ENCODE data around the gene HSF2BP.
"Not testable (repeated sequence)": the region's sequence is repeated elsewhere in the genome, so short reads cannot be mapped to it uniquely, and the experiment has no call there.

The HSF2BP gene

DNA sequence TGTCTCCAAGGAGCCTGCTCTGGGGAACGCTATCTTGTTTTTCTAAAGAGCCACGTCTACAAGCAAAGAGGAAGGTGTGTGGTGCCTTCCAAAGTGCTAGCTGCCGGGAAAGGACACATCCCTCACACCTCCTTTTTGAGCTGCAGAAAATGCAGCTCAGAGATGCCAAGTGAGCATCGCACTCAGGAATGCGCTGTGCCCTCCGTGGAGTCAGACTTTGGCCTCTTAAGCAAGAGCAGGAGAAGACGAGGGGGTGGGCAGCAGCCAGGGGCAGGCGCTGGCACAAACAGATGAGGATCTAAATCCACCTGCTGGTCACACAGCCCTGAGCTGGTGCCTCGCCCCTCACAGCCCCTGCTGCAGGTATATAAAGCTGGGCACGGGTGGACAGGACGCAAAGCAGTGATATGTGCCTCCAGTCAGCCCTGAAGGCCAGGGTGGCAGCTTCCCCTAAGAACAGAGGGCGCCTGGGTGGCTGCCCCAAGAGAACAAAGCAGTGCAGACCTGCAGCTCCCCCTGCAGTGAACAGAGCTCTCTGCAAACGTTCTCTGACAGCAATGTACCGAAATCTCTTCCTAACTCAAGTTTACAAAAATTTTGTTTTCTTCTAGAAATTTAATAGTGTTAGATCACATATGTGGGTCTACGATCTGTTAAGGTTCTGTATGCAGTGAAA is 156.1 kb downstream of the HSF2BP start:
- not testable (repeated sequence) for H3K9ac ChIP-seq (ENCODE audit: low read depth, low read length); H3K36me3 ChIP-seq (ENCODE audit: insufficient read depth, low read length); H3K9me3 ChIP-seq (ENCODE audit: control insufficient read depth, insufficient read depth, low read length); H3K4me1 ChIP-seq (ENCODE audit: insufficient read depth, low read length)

DNA sequence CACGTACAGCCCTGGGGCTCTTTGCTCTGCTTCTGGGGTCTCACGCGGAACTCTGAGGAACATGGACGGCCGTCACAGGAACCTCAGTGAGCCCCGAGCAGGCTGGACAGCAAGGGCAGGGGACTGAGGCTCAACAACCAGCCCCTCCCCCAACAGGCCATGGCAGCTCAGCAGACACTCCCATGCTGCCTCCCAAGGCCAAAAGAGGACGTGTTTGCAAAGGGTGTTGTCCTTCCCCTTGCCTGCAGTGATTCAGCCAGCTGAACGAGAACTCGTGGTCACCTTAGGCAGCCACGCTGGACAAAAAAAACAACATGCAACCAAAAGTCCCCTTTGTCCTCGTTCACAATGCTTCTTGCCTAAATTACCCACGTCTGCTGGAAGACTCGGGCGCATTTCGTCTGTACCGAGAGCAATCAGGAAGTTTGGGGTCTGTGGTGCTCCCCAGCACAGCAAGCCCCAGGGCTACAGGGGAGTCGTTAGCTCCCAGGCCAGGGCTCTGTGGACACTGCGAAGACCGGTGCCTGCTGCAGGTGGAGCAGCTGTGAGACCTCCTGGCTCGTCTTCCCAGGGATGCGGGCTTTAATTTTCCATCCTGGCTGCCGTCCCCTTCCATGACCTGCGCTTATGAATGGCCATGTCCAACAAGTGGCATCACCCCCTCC is 156.7 kb downstream of the HSF2BP start:
- not testable (repeated sequence) for H3K4me1 ChIP-seq (ENCODE audit: insufficient read depth, low read length); H3K9ac ChIP-seq (ENCODE audit: low read depth, low read length)

DNA sequence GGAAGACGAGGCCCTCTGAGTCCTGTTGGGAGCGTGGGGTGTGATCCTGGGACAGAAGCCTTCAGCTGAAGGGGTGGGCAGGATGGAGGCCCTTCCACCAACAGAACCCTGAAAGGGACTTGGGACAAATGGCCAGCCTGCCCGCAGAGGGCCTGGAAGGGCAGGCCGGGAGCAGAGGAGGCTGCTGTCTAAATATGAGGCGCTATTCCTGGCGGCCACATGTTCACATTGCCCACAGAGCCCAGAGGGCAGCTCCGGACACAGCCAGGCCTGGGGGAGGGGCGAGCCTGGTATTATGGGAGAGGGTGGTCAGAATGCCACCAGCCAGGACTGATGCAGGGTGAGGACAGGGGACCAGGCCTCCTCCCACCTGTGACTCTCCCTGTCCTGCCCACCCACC is 160.4 kb downstream of the HSF2BP start:
- not testable (repeated sequence) for H3K9ac ChIP-seq (ENCODE audit: low read depth, low read length)

More for the DNA sequence above, 156.7 kb downstream of the HSF2BP start:
- not testable (repeated sequence) for H3K9me3 ChIP-seq (ENCODE audit: control insufficient read depth, insufficient read depth, low read length); H3K36me3 ChIP-seq (ENCODE audit: insufficient read depth, low read length)

DNA sequence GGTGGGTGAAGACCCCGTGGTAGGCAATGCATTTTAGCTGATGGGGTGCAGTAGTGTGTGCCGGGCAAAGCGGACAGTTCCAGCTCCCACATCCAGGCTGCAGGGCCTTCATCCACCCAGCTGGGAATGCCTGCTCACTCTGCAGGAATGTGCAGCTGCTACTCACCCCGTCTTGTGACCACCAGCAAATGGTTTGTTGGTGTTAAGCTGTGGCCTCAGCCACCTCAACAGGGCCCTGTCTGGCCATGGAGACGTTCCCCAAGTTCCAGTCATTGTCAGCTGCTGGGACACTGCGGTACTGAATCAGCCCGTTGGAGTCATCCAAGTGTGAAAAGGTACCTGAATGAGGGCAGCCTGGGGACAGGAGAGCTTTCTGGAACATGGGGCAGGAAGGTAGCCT is 161.2 kb downstream of the HSF2BP start:
- H3K4me1 ChIP-seq (ENCODE audit: insufficient read depth, low read length); H3K36me3 ChIP-seq (ENCODE audit: insufficient read depth, low read length); H3K9ac ChIP-seq (ENCODE audit: low read depth, low read length); H3K9me3 ChIP-seq (ENCODE audit: control insufficient read depth, insufficient read depth, low read length): not testable (repeated sequence)

More for the DNA sequence above, 160.4 kb downstream of the HSF2BP start:
- H3K4me1 ChIP-seq (ENCODE audit: insufficient read depth, low read length); H3K36me3 ChIP-seq (ENCODE audit: insufficient read depth, low read length); H3K9me3 ChIP-seq (ENCODE audit: control insufficient read depth, insufficient read depth, low read length): not testable (repeated sequence)

DNA sequence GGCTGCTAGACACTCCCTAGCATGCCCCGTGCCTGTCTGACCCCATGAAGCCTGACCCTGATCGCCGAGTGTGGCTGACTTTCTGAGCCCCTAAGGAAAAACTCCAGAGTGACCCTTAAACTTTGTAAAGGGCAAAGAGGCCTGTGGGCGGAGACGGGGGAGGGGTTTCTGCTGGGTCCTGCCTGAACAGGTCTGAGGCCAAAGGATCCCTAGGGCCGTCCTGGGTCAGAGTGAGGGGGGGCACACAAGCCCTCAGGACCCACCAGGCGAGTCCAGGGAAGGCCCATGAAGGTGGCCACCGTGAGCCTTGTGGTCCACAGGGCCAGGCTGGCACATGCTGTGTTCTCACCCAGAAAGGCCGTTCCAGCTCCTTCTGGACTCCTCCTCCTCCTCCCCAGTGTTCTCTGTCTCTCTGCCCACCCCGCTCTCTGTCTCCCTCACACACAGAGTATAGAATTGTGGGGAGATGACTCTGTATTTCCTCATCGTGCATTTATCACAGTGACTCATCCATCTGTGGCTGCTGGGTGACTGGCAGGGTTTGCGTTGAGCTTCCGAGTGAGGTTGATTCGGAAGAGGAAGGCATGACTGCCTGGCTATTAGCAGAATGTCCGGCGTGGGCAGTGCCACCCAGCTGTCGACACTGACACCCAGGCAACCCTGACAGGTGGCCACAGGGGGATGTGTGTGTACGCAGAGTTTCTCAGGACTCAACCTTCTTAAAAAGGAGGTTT is 164.8 kb downstream of the HSF2BP start:
- not testable (repeated sequence) for H3K4me1 ChIP-seq (ENCODE audit: insufficient read depth, low read length); H3K36me3 ChIP-seq (ENCODE audit: insufficient read depth, low read length); H3K9me3 ChIP-seq (ENCODE audit: control insufficient read depth, insufficient read depth, low read length); H3K9ac ChIP-seq (ENCODE audit: low read depth, low read length)

DNA sequence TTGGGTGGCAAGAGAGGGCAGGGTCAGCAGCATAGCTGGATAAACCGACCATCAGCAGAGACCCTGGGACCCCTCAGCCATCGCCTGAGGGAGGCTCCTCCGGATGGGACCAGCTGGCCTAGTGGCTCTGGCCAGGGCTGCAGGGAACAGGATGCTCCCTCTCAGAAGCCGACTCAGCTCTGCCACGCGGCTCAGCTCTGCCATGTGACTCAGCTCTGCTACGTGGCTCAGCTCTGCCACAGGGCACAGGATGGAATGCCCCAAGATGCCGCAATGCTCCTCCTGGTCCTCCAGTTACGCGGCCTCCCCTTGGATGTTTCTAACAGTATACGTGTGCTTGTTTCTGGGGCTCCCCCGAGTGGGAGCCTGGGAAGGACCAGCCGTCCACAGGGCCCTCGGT is 165.8 kb downstream of the HSF2BP start:
- not testable (repeated sequence) for H3K9ac ChIP-seq (ENCODE audit: low read depth, low read length); H3K36me3 ChIP-seq (ENCODE audit: insufficient read depth, low read length); H3K4me1 ChIP-seq (ENCODE audit: insufficient read depth, low read length); H3K9me3 ChIP-seq (ENCODE audit: control insufficient read depth, insufficient read depth, low read length)

DNA sequence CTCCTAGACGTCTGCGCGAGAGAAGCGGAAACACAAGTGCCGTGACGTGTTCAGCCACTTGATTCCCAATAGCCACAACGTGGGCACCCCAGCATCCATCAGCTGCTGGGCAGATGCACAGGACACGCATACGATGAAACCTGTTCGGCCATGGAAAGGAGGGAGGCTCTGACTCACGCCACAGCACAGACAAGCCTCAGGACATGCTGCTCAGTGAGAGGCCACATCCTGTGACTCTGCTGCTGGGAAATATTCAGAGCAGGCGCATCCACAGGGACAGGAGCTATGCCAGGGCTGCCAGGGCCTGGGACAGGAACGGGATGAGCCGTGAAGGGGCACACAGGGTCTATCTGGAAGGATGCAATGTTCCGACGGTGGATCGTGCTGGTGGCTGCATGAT is 171.1 kb downstream of the HSF2BP start:
- H3K9ac ChIP-seq (ENCODE audit: low read depth, low read length); H3K4me1 ChIP-seq (ENCODE audit: insufficient read depth, low read length); H3K9me3 ChIP-seq (ENCODE audit: control insufficient read depth, insufficient read depth, low read length); H3K36me3 ChIP-seq (ENCODE audit: insufficient read depth, low read length): not testable (repeated sequence)

DNA sequence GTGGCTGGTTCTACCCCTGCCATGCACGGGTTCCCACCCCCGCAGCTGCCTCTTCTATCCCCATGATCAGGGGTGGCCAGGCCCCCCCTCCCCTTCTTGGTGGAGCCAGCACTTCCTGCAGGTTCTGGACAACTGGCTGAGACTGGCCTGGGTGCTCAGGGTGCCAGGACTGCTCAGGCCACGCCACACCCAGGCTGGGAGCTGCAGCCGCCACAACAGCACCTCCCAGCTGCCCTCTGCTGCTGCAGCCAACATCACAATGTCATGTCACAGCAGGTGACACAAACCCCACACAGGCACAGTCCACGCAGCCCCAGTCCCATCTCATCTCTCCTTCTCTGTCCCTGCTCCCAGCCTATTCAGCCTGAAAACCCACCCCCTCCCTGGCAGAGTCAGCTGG is 173.2 kb downstream of the HSF2BP start:
- not testable (repeated sequence) for H3K4me1 ChIP-seq (ENCODE audit: insufficient read depth, low read length); H3K9ac ChIP-seq (ENCODE audit: low read depth, low read length); H3K9me3 ChIP-seq (ENCODE audit: control insufficient read depth, insufficient read depth, low read length); H3K36me3 ChIP-seq (ENCODE audit: insufficient read depth, low read length)

DNA sequence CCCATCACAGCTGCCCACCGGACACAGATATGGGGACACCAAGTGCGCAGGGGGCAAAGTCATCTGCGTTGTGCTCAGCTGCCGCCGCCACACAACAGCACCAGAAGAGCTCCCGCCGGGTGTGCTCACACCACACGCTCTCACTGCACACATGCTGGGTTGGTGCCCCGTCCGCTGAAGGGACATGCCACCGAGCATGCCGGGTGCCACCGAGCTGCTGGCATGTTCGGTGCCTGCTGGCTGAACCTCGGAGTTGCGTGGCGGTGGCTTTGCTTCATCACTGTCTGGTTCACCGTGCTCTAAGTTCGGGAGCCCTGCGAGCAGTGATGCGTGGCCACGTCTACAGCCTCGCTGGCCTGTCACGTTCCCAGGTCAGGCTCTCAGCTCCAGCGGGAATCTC is 174.3 kb downstream of the HSF2BP start:
- H3K9me3 ChIP-seq (ENCODE audit: control insufficient read depth, insufficient read depth, low read length); H3K36me3 ChIP-seq (ENCODE audit: insufficient read depth, low read length); H3K9ac ChIP-seq (ENCODE audit: low read depth, low read length); H3K4me1 ChIP-seq (ENCODE audit: insufficient read depth, low read length): not testable (repeated sequence)

DNA sequence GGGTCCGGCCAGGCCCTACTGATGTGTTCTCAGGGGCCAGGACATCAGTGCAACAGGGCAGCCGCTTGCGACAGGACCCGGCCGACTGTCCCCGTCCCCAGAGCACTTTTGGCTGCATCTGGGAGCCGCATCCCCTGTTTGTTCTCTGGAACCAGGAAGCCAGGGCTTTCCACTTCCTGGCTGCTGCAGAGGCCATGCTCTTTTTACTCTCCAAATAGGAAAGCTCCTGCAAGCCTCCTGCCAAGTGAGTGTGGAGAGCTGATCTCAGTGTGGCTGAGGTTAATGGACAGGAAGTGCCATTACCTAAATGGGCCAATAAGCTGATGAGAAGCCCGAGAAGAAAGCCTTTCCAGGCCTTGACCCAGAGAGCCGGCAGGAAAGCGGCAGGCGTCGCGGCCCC is 180.1 kb downstream of the HSF2BP start:
- not testable (repeated sequence) for H3K36me3 ChIP-seq (ENCODE audit: insufficient read depth, low read length); H3K9ac ChIP-seq (ENCODE audit: low read depth, low read length); H3K9me3 ChIP-seq (ENCODE audit: control insufficient read depth, insufficient read depth, low read length); H3K4me1 ChIP-seq (ENCODE audit: insufficient read depth, low read length)
